Kidney (tissue), 14 donors: ENCODE results near the gene RAD23A. TPM values are rescaled to one million over a fixed set of nuclear protein-coding genes. Genes with fewer than 3 reads are reported as not detected.
"Not testable (repeated sequence)": the region's sequence is repeated elsewhere in the genome, so short reads cannot be mapped to it uniquely, and the experiment has no call there.

ENCODE experiments used
- DNase-seq, 5 donors: peaks; one replicate each; pipeline ENCODE4 v3.0.0-alpha.2; 2013 to 2020
- FAIRE-seq: peaks from 2 replicates; lab custom pipeline; 2012; peaks lifted over from hg19 to GRCh38; lab: Jason Lieb, UNC
- H3K27ac ChIP-seq, 2 donors: one replicate each; pipeline ENCODE4 v1.7.0; 2013; ENCODE audit warnings: low read depth in 2 of 2, low read length in 2 of 2, inconsistent platforms in 1 of 2
- H3K27me3 ChIP-seq: one replicate; pipeline ENCODE4 v1.7.1; 2013; ENCODE audit warnings: low read length, inconsistent platforms; ENCODE audit not compliant: control insufficient read depth, insufficient read depth
- H3K36me3 ChIP-seq, 3 donors: one replicate each; pipeline versions ENCODE4 v1.7.0 to v1.7.1; 2013; ENCODE audit warnings: low read length in 3 of 3, control low read depth in 1 of 3, inconsistent platforms in 1 of 3; ENCODE audit not compliant: insufficient read depth in 3 of 3, control insufficient read depth in 2 of 3
- H3K4me1 ChIP-seq, 3 donors: one replicate each; pipeline versions ENCODE4 v1.7.0 to v1.7.1; 2013; ENCODE audit warnings: low read length in 3 of 3, inconsistent platforms in 1 of 3, low read depth in 1 of 3; ENCODE audit not compliant: control insufficient read depth in 2 of 3, insufficient read depth in 2 of 3
- H3K4me3 ChIP-seq, 3 donors: one replicate each; pipeline versions ENCODE4 v1.7.0 to v1.8.1; 2013; ENCODE audit warnings: low read length in 3 of 3, control low read depth in 1 of 3, inconsistent platforms in 1 of 3
- H3K9ac ChIP-seq, 3 donors: one replicate each; pipeline versions ENCODE4 v1.7.0 to v1.7.1; 2013; ENCODE audit warnings: low read length in 3 of 3, control low read depth in 1 of 3, inconsistent platforms in 1 of 3
- H3K9me3 ChIP-seq, 3 donors: one replicate each; pipeline versions ENCODE4 v1.7.0 to v1.7.1; 2013; ENCODE audit warnings: low read length in 3 of 3, control low read depth in 1 of 3, inconsistent platforms in 1 of 3; ENCODE audit not compliant: control insufficient read depth in 2 of 3, insufficient read depth in 1 of 3
- intact Hi-C: fragments of 100-400 bp; cut with DNase I; formaldehyde crosslinking; loops from one replicate; pipeline ENCODE4 v1.11.1; 2022
- polyA plus RNA-seq: library from polyadenylated mRNA; stranded (reverse); fragments of 350-450 nt; fragmentation: Illumina TruSeq; extraction: RNeasy Lipid Tissue Mini Kit (QIAGEN cat#74804); gene quantifications from one replicate; pipeline ENCODE4 v1.2.3, GENCODE V29; 2014; ENCODE audit warnings: low read depth, low replicate concordance; ENCODE audit not compliant: insufficient read depth
- total RNA-seq: library from RNA; stranded (reverse); fragmentation: NEBNext Ultra II Directional; extraction: Animal tissue kit (Norgen Biotek cat#: 25700); gene quantifications from one replicate; pipeline ENCODE4 v1.2.1, GENCODE V29; 2021
- TF ChIP-seq, protein P1 (sequence below): IDR thresholded peaks from 3 replicates; pipeline ENCODE4 v1.5.1; 2012; ENCODE audit warnings: mild to moderate bottlenecking, moderate library complexity, borderline replicate concordance; ENCODE audit not compliant: insufficient read depth; ENCODE audit errors: extremely low read depth
- donor health status: control.
- donor health status: control.
- donor health status: control.
- donor health status: control.
- donor health status: control.
- donor health status: DM: yes; HTN: yes; CAD: no.
- donor health status: Normal renal cell carcinoma (clear cell type).

The RAD23A gene
- total and polyA plus RNA-seq, 2 donors from 2014 or later = 79.2 to 105 TPM

- Histone ChIP-seq H3K4me3 (no peak overlapping the region), H3K9me3 (no peaks in the 10 kb centered on the region), H3K36me3 (peaks cover 8 to 28% (median 27%) of the 10 kb centered on the region in 3 donors), H3K27ac (no peak overlapping the region), H3K27me3 (no peaks in the 10 kb centered on the region), H3K9ac (no peak overlapping the region), H3K4me1 (peaks cover 0 to 14% (median 6%) of the 10 kb centered on the region in 3 donors)
- FAIRE-seq (no peak), DNase-seq (peak in 2 of 5 donors; percentile 49 to 75)
- TF ChIP-seq, protein P1, sequence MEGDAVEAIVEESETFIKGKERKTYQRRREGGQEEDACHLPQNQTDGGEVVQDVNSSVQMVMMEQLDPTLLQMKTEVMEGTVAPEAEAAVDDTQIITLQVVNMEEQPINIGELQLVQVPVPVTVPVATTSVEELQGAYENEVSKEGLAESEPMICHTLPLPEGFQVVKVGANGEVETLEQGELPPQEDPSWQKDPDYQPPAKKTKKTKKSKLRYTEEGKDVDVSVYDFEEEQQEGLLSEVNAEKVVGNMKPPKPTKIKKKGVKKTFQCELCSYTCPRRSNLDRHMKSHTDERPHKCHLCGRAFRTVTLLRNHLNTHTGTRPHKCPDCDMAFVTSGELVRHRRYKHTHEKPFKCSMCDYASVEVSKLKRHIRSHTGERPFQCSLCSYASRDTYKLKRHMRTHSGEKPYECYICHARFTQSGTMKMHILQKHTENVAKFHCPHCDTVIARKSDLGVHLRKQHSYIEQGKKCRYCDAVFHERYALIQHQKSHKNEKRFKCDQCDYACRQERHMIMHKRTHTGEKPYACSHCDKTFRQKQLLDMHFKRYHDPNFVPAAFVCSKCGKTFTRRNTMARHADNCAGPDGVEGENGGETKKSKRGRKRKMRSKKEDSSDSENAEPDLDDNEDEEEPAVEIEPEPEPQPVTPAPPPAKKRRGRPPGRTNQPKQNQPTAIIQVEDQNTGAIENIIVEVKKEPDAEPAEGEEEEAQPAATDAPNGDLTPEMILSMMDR = no peak
- intact Hi-C loops = no loop called here
These were observed 3.1 kb downstream of the RAD23A start for GRCh38 chr19:12948612-12949362.

DNA sequence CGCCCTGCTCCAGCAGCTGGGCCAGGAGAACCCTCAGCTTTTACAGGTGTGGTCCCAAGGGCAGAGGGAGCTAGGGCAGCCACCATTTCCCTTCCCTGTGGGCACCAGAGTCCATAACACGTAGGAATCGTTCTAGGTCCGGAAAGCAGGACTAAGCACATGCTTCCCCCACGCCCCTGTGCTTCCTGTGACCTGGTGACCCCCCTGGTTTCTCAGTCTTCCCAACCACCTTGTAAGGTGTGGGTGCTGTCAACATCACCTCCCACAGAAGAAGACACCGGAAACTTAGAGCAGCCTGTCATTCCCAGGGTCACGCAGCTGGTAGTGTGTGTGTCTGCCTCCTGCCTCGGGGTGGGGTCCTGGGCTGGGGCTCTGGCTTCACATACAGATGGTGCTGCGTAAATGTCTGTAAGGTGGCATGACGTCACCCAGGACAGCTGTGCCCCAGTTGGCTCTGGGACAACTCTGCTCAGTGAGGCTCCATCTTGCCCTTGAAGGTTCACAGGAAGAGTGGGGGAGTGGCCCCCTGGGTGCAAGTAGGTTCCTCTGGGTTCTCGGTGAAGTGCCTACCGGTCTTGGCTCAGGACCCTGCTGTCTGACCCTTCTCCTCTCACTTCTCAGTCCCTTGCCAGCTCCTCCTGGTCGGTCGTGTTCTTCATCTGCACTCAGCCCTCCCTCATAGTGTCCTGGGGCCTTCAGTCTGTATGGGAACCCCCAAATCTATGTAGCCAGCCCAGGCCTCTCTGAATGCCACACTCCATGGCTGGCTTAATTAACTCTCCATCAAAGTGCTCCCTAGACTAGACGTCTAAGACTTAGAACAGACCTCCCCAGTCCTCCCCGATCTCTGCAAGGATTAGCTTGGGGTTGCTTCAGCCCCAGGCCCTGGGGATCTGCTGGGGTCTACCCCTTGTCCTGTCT lies 4.0 kb downstream of the RAD23A start:
- Histone ChIP-seq H3K9me3 (no peaks in the 10 kb centered on the region), H3K27ac (no peak overlapping the region), H3K4me1 (peaks cover 0 to 14% (median 6%) of the 10 kb centered on the region in 3 donors), H3K9ac (no peak overlapping the region), H3K36me3 (peaks cover 5 to 34% (median 25%) of the 10 kb centered on the region in 3 donors), H3K4me3 (no peak overlapping the region), H3K27me3 (no peaks in the 10 kb centered on the region)
- intact Hi-C loops = no loop called here
- DNase-seq (no peak), FAIRE-seq (no peak)
- TF ChIP-seq, protein P1 = no peak

DNA sequence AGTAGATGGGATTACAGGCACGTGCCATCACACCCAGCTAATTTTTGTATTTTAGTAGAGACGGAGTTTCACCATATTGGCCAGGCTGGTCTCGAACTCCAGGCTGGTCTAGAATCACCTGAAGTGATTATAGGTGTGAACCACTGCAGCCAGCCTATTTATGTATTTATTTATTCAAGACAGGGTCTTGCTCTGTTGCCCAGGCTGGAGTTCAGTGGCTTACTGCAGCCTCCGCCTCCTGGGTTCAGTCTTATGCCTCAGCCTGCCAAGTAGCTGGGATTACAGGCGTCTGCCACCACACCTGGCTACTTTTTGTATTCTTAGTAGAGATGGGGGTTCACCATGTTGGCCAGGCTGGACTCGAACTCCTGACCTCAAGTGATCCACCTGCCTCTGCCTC lies 6.4 kb downstream of the RAD23A start:
- H3K4me1 ChIP-seq = peaks cover 0 to 16% (median 0%) of the 10 kb centered on the region in 3 donors
- not testable (repeated sequence) for H3K27me3 ChIP-seq

More for the DNA sequence above, 6.4 kb downstream of the RAD23A start:
- DNase-seq, H3K4me3 ChIP-seq, intact Hi-C loops, FAIRE-seq, H3K27ac ChIP-seq, H3K9ac ChIP-seq, H3K9me3 ChIP-seq: not testable (repeated sequence)
- H3K36me3 ChIP-seq = peaks cover 5 to 36% (median 24%) of the 10 kb centered on the region in 3 donors
